ENCODE measurements around the gene CRKL.

Gene CRKL

GRCh38 chr22:20951932-20952380, 34.7 kb downstream of the CRKL start:
- no peak for DNase-seq (ENCODE audit: low read depth in 2 of 2)

GRCh38 chr22:20952544-20953341, 35.5 kb downstream of the CRKL start:
- no peak for DNase-seq (ENCODE audit: low read depth in 2 of 2)

GRCh38 chr22:20953342-20953608, 36.1 kb downstream of the CRKL start:
- DNase-seq (ENCODE audit: low read depth in 2 of 2) = no peak

GRCh38 chr22:20953668-20954500, 36.7 kb downstream of the CRKL start:
- peak in 1 of 2 experiments; percentile 8 for DNase-seq (ENCODE audit: low read depth in 2 of 2)

GRCh38 chr22:20955548-20955947, 38.3 kb downstream of the CRKL start:
- no peak for DNase-seq (ENCODE audit: low read depth in 2 of 2)

GRCh38 chr22:20956258-20957101, 39.3 kb downstream of the CRKL start:
- DNase-seq (ENCODE audit: low read depth in 2 of 2) = no peak

- no peak for DNase-seq (ENCODE audit: low read depth in 2 of 2)
Observed at GRCh38 chr22:20957102-20957682, 40.0 kb downstream of the CRKL start.

- no peak for DNase-seq (ENCODE audit: low read depth in 2 of 2)
Observed at GRCh38 chr22:20957683-20958431, 40.6 kb downstream of the CRKL start.

GRCh38 chr22:20959578-20960461, 42.6 kb downstream of the CRKL start:
- no peak for DNase-seq (ENCODE audit: low read depth in 2 of 2)

- DNase-seq (ENCODE audit: low read depth in 2 of 2) = no peak
Observed at GRCh38 chr22:20960609-20961008, 43.4 kb downstream of the CRKL start.

GRCh38 chr22:20962491-20962945, 45.3 kb downstream of the CRKL start:
- DNase-seq (ENCODE audit: low read depth in 2 of 2) = no peak

GRCh38 chr22:20963201-20964052, 46.2 kb downstream of the CRKL start:
- no peak for DNase-seq (ENCODE audit: low read depth in 2 of 2)

- no peak for DNase-seq (ENCODE audit: low read depth in 2 of 2)
Observed at GRCh38 chr22:20964090-20964798, 47.0 kb downstream of the CRKL start.

- no peak for DNase-seq (ENCODE audit: low read depth in 2 of 2)
Observed at GRCh38 chr22:20964799-20965103, 47.5 kb downstream of the CRKL start.

GRCh38 chr22:20965104-20965887, 48.1 kb downstream of the CRKL start:
- no peak for DNase-seq (ENCODE audit: low read depth in 2 of 2)

- no peak for DNase-seq (ENCODE audit: low read depth in 2 of 2)
Observed at GRCh38 chr22:20965888-20966855, 49.0 kb downstream of the CRKL start.
